Right cardiac atrium (tissue), 5 donors: ENCODE measurements around the gene ARL4A. TPM values are rescaled to one million over a fixed set of nuclear protein-coding genes. Genes with fewer than 3 reads are reported as not detected.

Source experiments
- ATAC-seq, 2 donors: fragments of 200-7000 bp; cut with Tn5 transposase; one replicate each; pipeline versions ENCODE4 v1.8.0 to v1.9.1; 2020; ENCODE audit warnings: moderate library complexity in 2 of 2, mild to moderate bottlenecking in 1 of 2
- DNase-seq, 3 donors: peaks; one replicate each; pipeline ENCODE4 v3.0.0-alpha.2; 2020
- H3K27ac ChIP-seq: one replicate; pipeline ENCODE4 v1.5.1; 2013; ENCODE audit warnings: mild to moderate bottlenecking, low read length, control low read depth, moderate library complexity
- H3K27me3 ChIP-seq: one replicate; pipeline ENCODE4 v1.6.1; 2013; ENCODE audit not compliant: control insufficient read depth, insufficient read depth
- H3K4me1 ChIP-seq: one replicate; pipeline ENCODE4 v1.6.1; 2013; ENCODE audit warnings: low read length; ENCODE audit not compliant: control insufficient read depth, insufficient read depth
- H3K4me3 ChIP-seq: one replicate; pipeline ENCODE4 v1.5.1; 2013; ENCODE audit warnings: low read length, control low read depth
- H3K9me3 ChIP-seq: one replicate; pipeline ENCODE4 v1.6.1; 2013; ENCODE audit warnings: low read length; ENCODE audit not compliant: control insufficient read depth
- WGBS: extraction: QIAGEN DNeasy Blood & Tissue Kit; methylation state at CpG from one replicate; pipeline ENCODE4 v1.1.7; 2013; 5-methylcytosine and 5-hydroxymethylcytosine counted together
- intact Hi-C, 4 donors: fragments of 100-400 bp; cut with DNase I; formaldehyde crosslinking; loops; one replicate each; pipeline versions ENCODE4 v1.11.0 to v1.14.0; 2022 to 2023
- polyA plus RNA-seq: library from polyadenylated mRNA; stranded (reverse); fragments of 200-250 nt; gene quantifications from one replicate; pipeline ENCODE4 v1.2.3, GENCODE V29; 2013
- total RNA-seq, 4 donors: library from RNA; stranded (reverse); fragmentation: NEBNext Ultra II Directional; extraction: Animal tissue kit (Norgen Biotek cat#: 25700); gene quantifications; one replicate each; pipeline ENCODE4 v1.2.1, GENCODE V29; 2021
- donor health status: healthy with polysubstance abuse.
- donor health status: DM: no; HTN: yes; CAD: no.
- donor health status: DM: no; HTN: no; CAD: no.
- donor health status: DM: no; HTN: yes; CAD: no; lungs with severe emphysema.
- donor health status: DM: yes; HTN: yes; CAD: no.

ARL4A gene
- total and polyA plus RNA-seq, 5 donors, result 9.6 to 19.7 (median 12.2) TPM

- DNase-seq (no peak), ATAC-seq (peak; percentile 49 to 84)
- H3K4me3 ChIP-seq, result no peak overlapping the region
- no peaks in the 10 kb centered on the region for H3K27me3 ChIP-seq
- WGBS, result 54% methylated on average over 2 of the region's 2 CpGs
- H3K27ac ChIP-seq, result no peak overlapping the region
- intact Hi-C loops, result no loop called here
- peaks cover 6% of the 10 kb centered on the region for H3K4me1 ChIP-seq
- H3K9me3 ChIP-seq, result no peaks in the 10 kb centered on the region
Observed at GRCh38 chr7:12728192-12728538, 40.7 kb downstream of the ARL4A start.

GRCh38 chr7:12729112-12729511 lies 41.7 kb downstream of the ARL4A start:
- 28% methylated on average over 7 of the region's 7 CpGs for WGBS
- intact Hi-C loops, result no loop called here
- no peak overlapping the region for H3K27ac ChIP-seq
- H3K27me3 ChIP-seq, result no peaks in the 10 kb centered on the region
- ATAC-seq (peak; percentile 87 to 90), DNase-seq (peak; percentile 82 to 92 (median 87))
- H3K9me3 ChIP-seq, result no peaks in the 10 kb centered on the region
- H3K4me1 ChIP-seq, result peaks cover 6% of the 10 kb centered on the region
- H3K4me3 ChIP-seq, result no peak overlapping the region

- ATAC-seq, result no peak
- intact Hi-C loops, result no loop called here
- DNase-seq, result no peak
- Histone ChIP-seq H3K27me3 (no peaks in the 10 kb centered on the region), H3K9me3 (no peaks in the 10 kb centered on the region), H3K4me3 (no peak overlapping the region), H3K4me1 (peaks cover 6% of the 10 kb centered on the region), H3K27ac (no peak overlapping the region)
- 61% methylated on average over 2 of the region's 2 CpGs for WGBS
Observed at GRCh38 chr7:12730523-12730922, 43.1 kb downstream of the ARL4A start.

- H3K4me3 ChIP-seq, result no peak overlapping the region
- no peaks in the 10 kb centered on the region for H3K9me3 ChIP-seq
- no peak for DNase-seq
- peaks cover 6% of the 10 kb centered on the region for H3K4me1 ChIP-seq
- intact Hi-C loops, result no loop called here
- WGBS, result 94% methylated on average over 1 of the region's 1 CpG
- no peak overlapping the region for H3K27ac ChIP-seq
- H3K27me3 ChIP-seq, result no peaks in the 10 kb centered on the region
- ATAC-seq, result peak in 1 of 2 donors; percentile 30
Observed at GRCh38 chr7:12731214-12731656, 43.8 kb downstream of the ARL4A start.

- intact Hi-C loops, result no loop called here
Observed at GRCh38 chr7:12731775-12732174, 44.3 kb downstream of the ARL4A start.

GRCh38 chr7:12732428-12732827 lies 45.0 kb downstream of the ARL4A start:
- WGBS, result 98% methylated on average over 1 of the region's 1 CpG
- Histone ChIP-seq H3K27ac (no peak overlapping the region), H3K4me1 (peaks cover 4% of the 10 kb centered on the region), H3K9me3 (no peaks in the 10 kb centered on the region), H3K27me3 (no peaks in the 10 kb centered on the region), H3K4me3 (no peak overlapping the region)
- ATAC-seq, result no peak
- intact Hi-C loops, result no loop called here
- DNase-seq, result no peak

More at GRCh38 chr7:12731775-12732174, 44.3 kb downstream of the ARL4A start:
- Histone ChIP-seq H3K4me1 (peaks cover 4% of the 10 kb centered on the region), H3K27ac (no peak overlapping the region), H3K4me3 (no peak overlapping the region), H3K27me3 (no peaks in the 10 kb centered on the region), H3K9me3 (no peaks in the 10 kb centered on the region)
- no peak for ATAC-seq
- WGBS, result 72% methylated on average over 2 of the region's 2 CpGs
- DNase-seq, result no peak

GRCh38 chr7:12735923-12736322 lies 48.5 kb downstream of the ARL4A start:
- Histone ChIP-seq H3K4me3 (no peak overlapping the region), H3K9me3 (no peaks in the 10 kb centered on the region), H3K27me3 (no peaks in the 10 kb centered on the region), H3K4me1 (peaks cover 4% of the 10 kb centered on the region), H3K27ac (no peak overlapping the region)
- DNase-seq, result no peak
- intact Hi-C loops, result no loop called here
- 78% methylated on average over 3 of the region's 3 CpGs for WGBS
- no peak for ATAC-seq

- DNase-seq, result no peak
- WGBS, result 36% methylated on average over 1 of the region's 1 CpG
- no peaks in the 10 kb centered on the region for H3K27me3 ChIP-seq
- H3K4me1 ChIP-seq, result no peaks in the 10 kb centered on the region
- ATAC-seq, result no peak
- no peak overlapping the region for H3K27ac ChIP-seq
- H3K9me3 ChIP-seq, result no peaks in the 10 kb centered on the region
- no peak overlapping the region for H3K4me3 ChIP-seq
- intact Hi-C loops, result no loop called here
Observed at GRCh38 chr7:12737373-12737772, 49.9 kb downstream of the ARL4A start.

- H3K9me3 ChIP-seq, result no peaks in the 10 kb centered on the region
- no peak overlapping the region for H3K27ac ChIP-seq
- intact Hi-C loops, result no loop called here
- no peak overlapping the region for H3K4me3 ChIP-seq
- ATAC-seq (no peak), DNase-seq (no peak)
- H3K27me3 ChIP-seq, result no peaks in the 10 kb centered on the region
- 92% methylated on average over 2 of the region's 2 CpGs for WGBS
- H3K4me1 ChIP-seq, result no peaks in the 10 kb centered on the region
Observed at GRCh38 chr7:12737836-12738235, 50.4 kb downstream of the ARL4A start.

- H3K27me3 ChIP-seq, result no peaks in the 10 kb centered on the region
- no peak overlapping the region for H3K4me3 ChIP-seq
- no peak for DNase-seq
- intact Hi-C loops, result no loop called here
- H3K4me1 ChIP-seq, result no peaks in the 10 kb centered on the region
- WGBS, result 64% methylated on average over 2 of the region's 2 CpGs
- no peaks in the 10 kb centered on the region for H3K9me3 ChIP-seq
- no peak overlapping the region for H3K27ac ChIP-seq
- no peak for ATAC-seq
Observed at GRCh38 chr7:12738665-12739064, 51.2 kb downstream of the ARL4A start.
